Left renal cortex interstitium (tissue), 4 donors: ENCODE results near the gene DBN1. TPM values are rescaled to one million over a fixed set of nuclear protein-coding genes. Genes with fewer than 3 reads are reported as not detected.
"Not testable (repeated sequence)": the region's sequence is repeated elsewhere in the genome, so short reads cannot be mapped to it uniquely, and the experiment has no call there.

Source experiments
- DNase-seq, 4 donors: peaks; one replicate each; pipeline ENCODE4 v3.0.0-alpha.2; 2013; ENCODE audit warnings: low read depth in 4 of 4, low spot score in 2 of 4, missing footprints in 1 of 4
- polyA plus RNA-seq, 4 donors: library from polyadenylated mRNA; unstranded; fragments of 120-200 nt; gene quantifications; one replicate each; pipeline ENCODE4 v1.2.1, GENCODE V29; 2013; ENCODE audit not compliant: insufficient read length in 4 of 4

DBN1 gene
- polyA plus RNA-seq, 4 donors = 166 to 235 (median 214) TPM

DNA sequence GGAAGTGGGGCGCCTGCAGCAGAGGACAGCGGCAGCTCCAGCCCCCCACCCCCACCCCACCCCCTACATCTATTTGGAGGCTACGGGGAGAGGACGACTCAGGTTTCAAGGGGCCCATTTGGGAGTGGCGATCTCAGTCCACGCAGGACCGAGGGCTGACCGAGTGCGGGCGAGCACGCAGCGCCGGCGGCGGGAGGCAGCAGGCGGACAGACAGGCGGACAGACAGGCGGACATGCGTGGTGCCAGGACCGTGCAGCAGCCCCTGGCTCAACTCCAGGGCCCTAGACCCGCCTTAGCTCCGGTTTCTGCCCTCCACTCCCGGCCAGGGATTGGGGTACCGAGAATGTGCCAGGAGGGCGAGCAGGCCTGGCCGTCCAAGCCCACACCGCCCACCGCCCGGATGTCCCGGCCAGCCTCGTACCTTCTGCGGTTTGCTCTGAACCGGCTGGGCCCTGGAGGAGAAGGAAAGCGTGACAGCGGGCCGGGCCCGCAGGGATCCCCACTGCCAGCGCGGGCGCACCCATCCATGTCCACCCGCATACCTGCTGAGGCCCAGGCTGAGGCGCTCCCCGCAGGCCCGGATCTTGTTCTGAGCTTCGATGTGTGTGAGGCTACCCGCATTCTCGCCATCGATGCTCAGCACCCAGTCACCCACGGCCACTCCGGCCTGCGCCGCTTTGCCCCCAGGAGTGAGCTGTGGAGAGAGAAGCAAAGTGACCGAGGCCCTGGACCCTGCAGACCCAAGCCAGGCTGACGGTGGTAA is 18.7 kb upstream of the DBN1 start:
- no peak for DNase-seq

DNA sequence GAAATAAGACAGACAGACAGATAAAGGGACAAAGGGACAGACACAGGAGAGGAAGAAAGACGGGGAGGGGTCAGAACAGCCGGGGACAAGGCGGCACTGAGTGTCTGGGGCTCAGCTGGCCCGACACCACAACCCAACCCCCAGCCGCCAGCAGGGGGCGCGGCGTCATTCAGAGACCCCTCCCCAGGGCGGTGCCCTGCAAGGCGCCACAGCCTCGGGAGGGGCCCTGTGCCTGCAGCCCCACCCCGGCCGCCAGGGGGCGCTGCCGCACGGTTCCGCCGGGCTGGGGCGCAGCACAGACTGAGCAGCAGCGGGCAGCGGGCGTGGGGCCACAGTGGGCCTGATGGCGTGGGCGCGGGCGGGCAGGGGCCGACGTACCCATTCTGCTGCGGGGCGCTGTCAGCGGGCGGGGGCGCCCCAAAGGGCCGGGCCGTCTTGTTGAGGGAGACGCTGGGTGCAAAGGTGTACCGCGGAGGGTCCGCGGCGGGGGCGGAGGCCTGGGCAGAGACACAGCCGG is 18.1 kb upstream of the DBN1 start:
- no peak for DNase-seq

DNA sequence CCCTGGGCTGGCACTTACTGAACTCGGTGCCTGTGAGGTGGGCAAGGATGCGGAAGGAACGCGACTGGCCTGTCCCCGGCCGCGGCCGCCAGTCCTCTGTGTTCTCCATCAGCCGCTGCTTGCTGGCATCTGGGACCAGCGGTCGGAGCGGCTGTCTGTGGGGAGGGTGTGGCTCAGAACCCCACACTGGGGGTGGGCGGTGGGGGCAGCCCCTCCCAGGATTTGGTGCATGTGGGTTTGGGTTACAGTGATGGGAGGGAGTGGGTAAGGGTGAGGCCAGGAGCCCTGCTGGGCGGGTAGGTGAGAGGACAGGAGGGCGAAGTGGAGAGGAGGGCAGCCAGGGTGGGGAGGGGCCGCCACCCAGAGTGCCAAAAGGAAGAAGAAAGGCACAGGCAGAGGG is 17.6 kb upstream of the DBN1 start:
- no peak for DNase-seq

DNA sequence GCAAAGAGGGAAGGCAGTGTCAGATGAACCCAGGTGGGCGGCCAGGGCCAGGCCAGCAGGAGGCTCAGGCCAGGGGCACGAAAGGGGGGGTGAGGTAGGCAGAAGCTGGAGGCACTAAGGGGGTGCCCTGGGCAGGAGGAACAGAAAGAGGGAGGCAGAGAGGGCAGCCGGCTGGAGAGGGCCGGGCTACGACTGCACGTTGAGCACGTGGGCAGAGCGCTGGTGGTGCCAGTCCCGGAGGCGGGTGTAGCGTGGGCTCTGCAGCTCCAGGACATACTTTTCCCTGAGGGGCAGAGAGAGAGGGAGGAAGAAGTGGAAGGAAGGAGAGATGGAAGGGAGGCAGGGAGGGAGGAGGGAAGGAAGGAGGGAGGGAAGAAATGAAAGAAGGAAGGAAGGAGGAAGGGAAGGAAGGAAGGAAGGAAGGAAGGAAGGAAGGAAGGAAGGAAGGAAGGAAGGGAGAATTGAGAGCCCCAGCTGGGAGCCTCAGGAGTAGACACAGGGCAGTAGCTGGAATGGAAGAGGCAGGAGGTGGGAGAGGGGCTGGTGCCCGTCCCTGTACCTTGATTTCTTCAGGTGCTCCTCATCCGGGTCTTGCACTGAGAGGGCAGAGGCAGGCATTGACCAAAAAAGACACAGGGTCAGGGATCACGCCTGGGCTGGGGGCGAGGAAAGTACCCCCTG is 17.0 kb upstream of the DBN1 start:
- DNase-seq = no peak

DNA sequence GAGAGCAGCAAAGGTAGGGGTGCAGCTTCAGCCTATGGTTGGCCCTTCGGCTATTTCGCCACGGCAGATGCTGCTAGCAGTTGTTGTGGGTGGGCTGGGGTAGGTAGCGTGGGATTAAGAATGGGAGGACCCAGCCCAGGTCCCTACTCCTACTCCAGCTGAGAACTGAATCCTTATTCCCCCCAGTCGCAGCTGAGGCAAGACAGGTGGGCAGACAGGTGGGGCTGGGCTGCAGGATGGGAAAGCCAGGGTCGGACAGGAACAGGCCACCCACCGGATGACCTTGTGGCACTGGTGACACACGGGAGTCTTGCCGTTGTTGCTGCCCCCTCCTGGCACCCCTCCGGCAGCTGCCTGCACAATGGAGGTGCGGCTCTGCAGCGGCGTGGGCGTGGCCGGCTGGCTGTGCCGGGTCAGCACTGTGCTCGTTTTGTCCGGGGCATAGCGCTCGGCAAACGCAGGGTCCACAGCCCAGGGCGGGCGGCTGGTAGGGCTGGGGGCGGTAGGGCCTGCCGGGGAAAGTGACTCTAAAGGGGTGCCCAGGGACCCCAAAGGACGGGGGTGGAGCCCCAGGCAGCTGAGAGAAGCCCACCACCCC is 15.8 kb upstream of the DBN1 start:
- no peak for DNase-seq

DNA sequence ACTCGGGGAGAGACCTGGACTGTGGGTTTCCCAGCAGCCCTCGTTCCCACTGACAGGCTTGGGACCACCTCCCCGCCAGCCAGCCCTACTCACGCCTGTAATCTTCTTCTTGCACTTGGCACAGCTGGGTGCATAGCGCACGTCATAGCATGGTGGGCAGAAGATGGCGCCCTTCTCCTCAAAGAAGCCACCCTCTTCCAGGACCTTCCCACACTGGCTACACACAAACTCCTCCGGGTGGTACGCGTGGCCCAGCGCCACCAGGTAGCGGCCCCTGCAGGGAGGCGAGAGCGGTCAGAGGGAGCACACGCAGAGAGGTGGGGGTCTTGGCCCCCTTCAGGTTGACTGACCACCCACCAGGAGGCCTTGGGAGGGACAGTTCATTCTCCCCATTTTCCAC is 14.5 kb upstream of the DBN1 start:
- DNase-seq = no peak

DNA sequence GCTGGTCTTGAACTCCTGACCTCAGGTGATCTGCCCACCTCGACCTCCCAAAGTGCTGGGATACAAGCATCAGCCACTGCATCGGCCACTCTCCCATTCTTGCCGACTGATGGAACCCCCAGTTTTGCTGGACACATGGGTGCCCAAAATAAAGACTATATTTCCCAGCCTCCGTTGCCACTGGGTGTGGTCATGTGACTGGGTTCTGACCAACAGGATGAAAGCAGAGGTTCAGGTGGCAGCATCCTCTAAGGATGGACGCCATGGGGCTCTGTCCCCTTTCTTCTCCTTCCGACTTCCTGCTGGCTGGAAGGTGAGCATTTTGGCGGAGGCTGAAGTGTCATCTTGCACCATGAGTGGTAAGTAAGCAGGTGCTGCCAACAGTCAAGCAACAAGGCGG is 13.7 kb upstream of the DBN1 start:
- DNase-seq = no peak

DNA sequence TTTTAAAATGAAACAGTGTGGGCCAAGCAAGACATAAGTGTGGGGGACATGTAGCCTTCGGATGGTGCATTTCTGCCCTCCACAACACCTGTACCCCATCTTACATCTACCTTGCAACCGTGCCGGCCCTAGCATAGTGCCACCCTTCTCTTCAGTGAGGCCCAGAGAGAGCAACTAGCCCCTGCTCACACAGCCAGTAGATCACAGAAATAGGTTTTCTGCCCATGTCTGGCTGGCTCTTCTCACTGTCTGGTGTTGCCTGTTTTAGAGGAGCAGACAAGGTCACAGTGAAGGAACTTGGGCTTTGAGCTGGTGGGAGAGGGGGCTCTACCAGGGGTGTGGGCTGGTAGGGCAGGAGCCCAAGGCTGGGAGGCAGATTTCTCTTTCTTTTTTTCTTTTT is 12.8 kb upstream of the DBN1 start:
- no peak for DNase-seq

DNA sequence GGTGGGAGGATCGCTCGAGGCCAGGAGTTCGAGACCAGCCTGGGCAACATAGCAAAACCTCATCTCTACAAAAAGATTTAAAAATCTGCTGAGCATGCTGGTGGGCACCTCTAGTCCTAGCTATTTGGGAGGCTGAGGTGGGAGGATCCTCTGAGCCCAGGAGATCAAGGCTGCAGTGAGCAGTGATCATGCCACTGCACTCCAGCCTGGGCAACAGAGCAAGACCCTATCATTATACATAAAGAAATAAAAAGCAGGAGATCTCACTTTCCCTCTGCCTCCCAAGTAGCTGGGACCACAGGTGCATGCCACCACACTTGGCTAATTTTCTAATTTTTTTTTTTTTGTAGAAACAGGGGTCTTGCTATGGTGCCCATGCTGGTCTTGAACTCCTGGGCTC is 12.3 kb upstream of the DBN1 start:
- DNase-seq = not testable (repeated sequence)

DNA sequence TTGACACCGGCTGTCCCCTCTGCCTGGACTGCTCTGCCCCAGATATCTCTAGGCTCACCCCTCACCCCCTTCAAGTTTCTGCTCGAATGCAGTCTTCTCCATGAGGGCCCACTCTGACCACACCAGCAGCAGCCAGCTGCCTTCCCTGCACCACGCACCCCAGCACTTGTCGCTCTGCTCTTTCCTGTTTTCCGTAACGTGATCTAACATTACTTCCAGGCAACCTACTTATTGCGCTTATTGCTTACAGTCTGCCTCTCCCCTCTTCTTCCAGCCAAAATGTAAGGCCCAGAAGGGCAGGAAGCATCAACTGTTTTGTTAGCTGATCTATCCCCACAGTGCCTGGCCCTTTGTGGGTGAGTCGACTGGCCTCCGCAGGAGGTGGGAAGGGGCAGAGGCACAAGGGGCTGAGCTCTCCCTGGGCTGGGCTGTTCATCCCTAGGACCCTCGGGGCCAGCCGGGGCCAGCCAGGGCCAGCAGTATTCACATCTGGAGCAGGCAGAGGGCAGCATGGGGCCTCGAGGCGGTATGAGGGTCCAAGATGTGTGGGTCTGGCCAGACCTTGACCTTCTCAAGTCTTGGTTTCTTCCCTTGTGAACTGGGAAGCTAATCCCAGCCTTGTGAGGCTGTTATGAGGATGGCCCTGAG is 11.6 kb upstream of the DBN1 start:
- DNase-seq = no peak

DNA sequence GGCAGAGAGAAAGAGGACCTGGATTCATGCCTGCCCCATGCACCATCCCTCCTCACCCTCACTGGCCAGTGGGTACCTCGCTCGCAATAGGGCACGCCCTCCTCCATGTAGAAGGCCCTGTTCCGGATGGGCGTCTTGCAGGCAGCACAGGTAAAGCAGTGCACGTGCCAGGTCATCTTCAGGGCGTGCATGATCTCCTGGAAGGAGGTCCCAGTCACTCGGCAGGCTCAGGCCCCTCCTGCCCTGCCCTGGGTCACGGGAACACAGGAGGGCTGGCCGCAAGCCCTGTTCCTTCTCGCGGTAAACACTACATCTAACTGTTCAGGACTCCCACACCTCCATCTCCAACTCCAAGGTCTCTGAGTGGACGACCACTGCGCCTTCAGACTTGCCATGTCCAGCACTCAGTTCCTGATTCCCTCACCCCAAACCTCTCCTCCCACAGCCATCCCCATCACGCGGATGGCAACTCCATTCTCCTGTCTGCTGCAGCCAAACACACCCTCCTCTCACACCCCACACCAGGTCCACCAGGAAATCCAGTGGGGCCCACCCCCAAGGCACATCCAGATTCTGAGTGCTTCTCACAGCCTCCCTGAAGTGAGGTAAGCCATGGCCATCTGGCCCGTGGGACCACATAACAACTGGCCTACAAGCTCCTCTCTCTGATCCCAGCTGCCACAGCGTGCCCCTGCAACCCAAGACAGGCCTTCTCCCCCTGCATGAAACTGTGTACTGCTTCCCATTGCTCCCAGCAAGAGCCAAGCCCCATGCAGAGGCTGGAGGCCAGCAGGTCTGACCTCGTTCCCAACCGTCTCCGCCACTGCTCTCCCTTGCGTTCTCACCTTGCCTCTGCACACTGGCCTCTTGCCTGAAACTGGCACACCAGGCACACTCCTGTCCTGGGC is 10.8 kb upstream of the DBN1 start:
- DNase-seq = no peak

DNA sequence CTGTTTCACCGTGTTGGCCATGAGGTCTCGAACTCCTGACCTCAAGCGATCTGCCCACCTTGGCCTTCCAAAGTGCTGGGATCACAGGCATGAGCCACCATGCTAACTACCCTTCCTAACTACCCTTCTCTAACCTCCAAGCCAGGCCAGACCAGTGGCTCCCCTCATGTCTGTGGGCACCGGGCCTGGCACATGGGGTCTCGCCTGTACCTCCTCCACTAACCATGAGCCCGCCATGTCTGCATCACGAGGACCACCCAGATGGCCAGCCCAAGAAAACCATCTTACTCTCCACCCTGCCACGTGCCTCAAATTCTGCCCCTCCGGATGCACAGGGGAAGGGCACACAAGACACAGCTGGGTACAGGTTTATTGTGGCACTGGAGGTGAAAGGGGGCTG is 9.6 kb upstream of the DBN1 start:
- no peak for DNase-seq

DNA sequence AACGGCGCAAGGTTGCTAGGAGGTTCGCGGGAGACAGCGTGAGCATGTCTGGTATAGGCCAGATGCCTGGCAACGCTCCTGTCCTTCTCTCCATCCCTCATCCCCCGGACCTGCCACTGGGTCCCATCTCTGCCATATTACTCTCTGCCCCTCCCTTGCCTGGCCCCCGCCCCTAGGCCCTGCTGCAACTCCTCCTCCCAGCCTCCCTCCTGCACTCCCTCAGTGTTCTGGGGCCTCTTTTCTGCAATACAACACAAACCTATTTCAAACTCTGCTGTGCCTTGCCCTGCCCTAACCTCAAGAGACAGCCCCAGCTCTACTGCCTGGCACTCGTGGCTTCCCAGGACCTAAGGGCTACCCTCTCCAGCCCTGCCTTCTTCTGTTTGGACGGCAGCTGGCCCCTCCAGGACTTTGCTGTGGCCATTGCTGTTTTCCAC is 8.9 kb upstream of the DBN1 start:
- DNase-seq = no peak

DNA sequence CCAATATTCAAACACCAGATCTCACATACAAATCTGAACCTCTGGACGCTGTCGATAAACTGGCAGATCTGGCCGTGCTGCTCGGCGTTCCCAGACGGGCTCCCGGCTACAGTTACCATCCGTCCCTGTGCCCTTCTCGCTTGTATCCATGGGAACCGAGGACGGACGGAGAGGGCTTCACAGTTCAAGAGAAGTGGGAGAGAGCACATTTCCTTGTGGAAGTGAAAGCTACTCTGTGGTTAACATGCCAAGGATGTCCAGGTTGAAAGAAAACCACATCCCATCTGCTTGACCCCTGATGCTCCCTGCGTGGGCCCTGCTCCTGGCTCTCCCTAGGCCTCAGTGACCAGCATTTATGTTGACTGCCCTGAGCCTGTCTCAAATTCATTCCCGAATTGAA is 6.3 kb upstream of the DBN1 start:
- DNase-seq = no peak

DNA sequence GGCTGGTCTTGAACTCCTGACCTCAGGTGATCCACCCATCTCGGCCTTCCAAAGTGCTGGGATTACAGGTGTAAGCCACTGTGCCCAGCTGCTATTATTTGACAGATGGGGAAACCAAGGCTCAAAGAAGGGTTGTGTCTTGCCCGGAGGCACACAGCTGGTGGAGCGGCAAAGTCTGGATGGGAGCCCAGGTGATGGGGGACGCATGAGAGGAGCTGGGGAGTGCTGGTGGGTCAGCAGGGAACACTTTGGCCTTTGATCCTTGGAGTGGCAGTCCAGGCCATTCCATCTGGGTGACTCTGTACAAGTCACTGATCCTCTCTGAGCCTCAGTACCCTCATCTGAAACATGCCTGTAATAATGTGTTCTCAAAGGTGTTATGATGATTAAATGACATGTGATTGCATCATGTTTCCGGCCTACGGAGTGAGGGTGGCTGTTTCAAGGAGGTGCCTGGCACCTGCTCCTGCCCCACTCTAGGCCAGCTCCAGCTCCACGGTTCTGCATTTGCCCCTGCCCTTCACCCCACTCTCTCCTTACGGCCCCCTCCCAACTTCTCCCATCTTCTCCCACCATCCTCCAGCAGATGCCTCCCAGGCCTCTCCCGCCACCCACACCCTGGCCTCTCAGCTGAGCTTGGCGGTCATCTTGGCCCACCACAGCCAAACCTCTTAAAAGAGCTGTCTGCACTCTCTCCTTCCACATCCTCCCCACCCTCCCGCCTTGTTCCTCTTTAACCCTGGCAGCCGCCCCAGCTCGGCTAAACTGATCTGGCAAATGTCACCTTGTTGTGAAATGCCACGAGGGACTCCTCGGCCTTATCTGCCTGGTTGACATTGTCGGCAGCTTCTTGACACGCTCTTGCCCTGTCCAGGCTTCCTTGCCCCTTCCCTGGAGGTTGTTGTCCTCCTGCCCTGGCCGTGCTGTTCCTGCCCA is 5.5 kb upstream of the DBN1 start:
- no peak for DNase-seq

DNA sequence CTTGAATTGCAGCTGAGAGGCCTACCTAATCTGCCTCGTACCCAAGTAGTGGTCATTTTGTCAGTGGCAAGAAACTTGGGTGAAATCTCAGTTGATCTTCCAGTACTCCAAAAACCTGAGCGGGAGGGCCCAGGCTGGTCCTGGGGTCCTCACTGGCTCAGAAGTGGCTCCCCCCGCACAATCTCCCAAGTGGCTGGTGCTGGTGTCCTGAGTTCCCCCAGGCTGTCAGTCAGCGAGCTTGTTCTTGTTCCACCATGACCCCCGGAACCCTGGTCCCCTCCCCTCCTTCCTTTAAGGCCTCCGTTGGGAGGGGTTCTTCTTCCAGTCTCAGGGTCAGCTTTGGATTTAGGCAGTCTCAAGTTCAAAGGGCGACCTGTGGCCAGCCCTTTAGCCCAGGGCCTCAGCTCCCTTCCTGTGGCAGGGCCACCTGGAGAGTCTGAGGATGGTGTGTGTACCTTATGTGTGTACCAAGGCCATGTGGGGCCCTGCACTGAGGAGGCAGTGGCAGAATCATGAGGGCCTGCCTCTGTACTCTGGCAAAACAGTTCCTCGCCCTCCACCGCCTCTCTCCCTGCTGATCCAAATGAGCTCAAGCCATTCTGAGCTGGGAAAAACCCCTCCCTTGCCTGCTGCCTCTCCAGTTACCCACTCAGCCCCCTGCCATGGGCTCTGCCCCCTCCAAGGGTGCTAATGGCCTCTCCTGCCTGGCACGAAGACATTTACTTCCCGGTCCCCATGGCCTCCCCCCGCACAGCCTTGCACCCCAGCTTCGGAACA is 4.5 kb upstream of the DBN1 start:
- no peak for DNase-seq

DNA sequence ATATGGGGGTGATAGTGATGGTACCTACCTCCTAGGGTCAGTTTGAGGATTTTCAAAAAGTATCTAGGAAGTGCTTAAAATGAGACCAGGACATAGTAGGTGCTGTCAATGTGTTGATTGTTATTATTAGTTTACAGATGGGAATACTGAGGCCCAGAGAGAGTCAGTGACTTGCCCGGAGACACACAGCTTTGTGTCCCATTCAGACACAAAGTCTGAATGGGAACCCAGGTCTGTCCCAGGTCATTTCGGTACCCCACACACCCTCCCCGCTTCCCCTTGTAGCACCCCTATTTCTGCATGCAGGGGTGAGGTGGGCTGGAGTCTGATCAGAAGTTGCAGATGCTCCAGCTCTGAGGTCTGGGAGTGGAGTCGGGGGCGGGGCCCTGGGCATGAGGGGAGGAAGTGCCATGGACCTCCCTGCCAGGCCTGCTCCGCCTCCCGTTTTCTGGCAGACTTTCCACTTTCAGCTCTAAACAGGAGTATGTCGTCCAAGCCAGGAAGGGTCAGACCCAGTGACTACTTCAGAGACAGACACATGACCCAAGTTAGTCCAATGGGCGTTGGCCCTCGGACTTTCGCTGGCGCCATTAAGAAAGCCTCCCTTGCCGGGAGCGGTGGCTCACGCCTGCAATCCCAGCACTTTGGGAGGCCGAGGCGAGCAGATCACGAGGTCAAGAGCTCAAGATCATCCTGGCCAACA is 3.2 kb upstream of the DBN1 start:
- DNase-seq = no peak
